Measurements from ENCODE around the gene HK1. TPM values are rescaled to one million over a fixed set of nuclear protein-coding genes. Genes with fewer than 3 reads are reported as not detected.

HK1 gene
- total and polyA plus RNA-seq, 4 donors: 1.8 to 166 (median 7.4) TPM

- H3K4me1 ChIP-seq (ENCODE audit: control insufficient read depth in 4 of 4, insufficient read depth in 4 of 4, low read length in 3 of 4): peaks cover 4 to 10% (median 5%) of the 10 kb centered on the region in 4 donors
- peaks cover 0 to 2% (median 0%) of the 10 kb centered on the region in 4 donors for H3K36me3 ChIP-seq (ENCODE audit: control insufficient read depth in 4 of 4, insufficient read depth in 3 of 4, low read depth in 1 of 4, low read length in 3 of 4)
- no peak for DNase-seq (ENCODE audit: low spot score)
- no peak overlapping the region for H3K4me3 ChIP-seq (ENCODE audit: low read depth in 1 of 3, low read length in 3 of 3)
- H3K9ac ChIP-seq (ENCODE audit: low read depth in 1 of 2, low read length in 2 of 2): no peak overlapping the region
- no peak overlapping the region for H3K27ac ChIP-seq (ENCODE audit: low read depth in 1 of 2, low read length in 2 of 2)
- no peaks in the 10 kb centered on the region for H3K27me3 ChIP-seq (ENCODE audit: control insufficient read depth in 4 of 4, insufficient read depth in 4 of 4, low read length in 3 of 4)
- WGBS: 89% methylated on average over 5 of the region's 5 CpGs
- no peaks in the 10 kb centered on the region for H3K9me3 ChIP-seq (ENCODE audit: control insufficient read depth in 4 of 4, low read length in 3 of 4)
- TF ChIP-seq HNF4G (IDR thresholded peaks at IDR 0.05) (no peak), SP1 (IDR thresholded peaks at IDR 0.05) (no peak), TAF1 (conservative IDR thresholded peaks at IDR 0.05) (no peak), EGR1 (IDR thresholded peaks at IDR 0.05; ENCODE audit: low read depth in 2 of 2) (no peak), GABPA (IDR thresholded peaks at IDR 0.05 in 1 of 2, conservative IDR thresholded peaks at IDR 0.05 in 1 of 2) (no peak)
Observed at GRCh38 chr10:69363666-69364065, 85.4 kb downstream of the HK1 start.

- H3K27ac ChIP-seq (ENCODE audit: low read depth in 1 of 2, low read length in 2 of 2): no peak overlapping the region
- H3K27me3 ChIP-seq (ENCODE audit: control insufficient read depth in 4 of 4, insufficient read depth in 4 of 4, low read length in 3 of 4): no peaks in the 10 kb centered on the region
- H3K4me1 ChIP-seq (ENCODE audit: control insufficient read depth in 4 of 4, insufficient read depth in 4 of 4, low read length in 3 of 4): peaks cover 4 to 10% (median 5%) of the 10 kb centered on the region in 4 donors
- H3K4me3 ChIP-seq (ENCODE audit: low read depth in 1 of 3, low read length in 3 of 3): no peak overlapping the region
- H3K36me3 ChIP-seq (ENCODE audit: control insufficient read depth in 4 of 4, insufficient read depth in 3 of 4, low read depth in 1 of 4, low read length in 3 of 4): peaks cover 0 to 2% (median under 1%) of the 10 kb centered on the region in 4 donors
- H3K9me3 ChIP-seq (ENCODE audit: control insufficient read depth in 4 of 4, low read length in 3 of 4): no peaks in the 10 kb centered on the region
- no peak for DNase-seq (ENCODE audit: low spot score)
- 92% methylated on average over 9 of the region's 9 CpGs for WGBS
- H3K9ac ChIP-seq (ENCODE audit: low read depth in 1 of 2, low read length in 2 of 2): no peak overlapping the region
- TF ChIP-seq TAF1 (conservative IDR thresholded peaks at IDR 0.05) (no peak), FOXA2 (IDR thresholded peaks at IDR 0.05) (no peak), ZBTB33 (IDR thresholded peaks at IDR 0.05) (no peak), SP1 (IDR thresholded peaks at IDR 0.05) (no peak), ATF3 (IDR thresholded peaks at IDR 0.05) (no peak), HNF4A (conservative IDR thresholded peaks at IDR 0.05) (no peak), REST (IDR thresholded peaks at IDR 0.05) (no peak), MAX (IDR thresholded peaks at IDR 0.05) (no peak), RAD21 (IDR thresholded peaks at IDR 0.05) (no peak), YY1 (IDR thresholded peaks at IDR 0.05) (no peak), CTCF (IDR thresholded peaks at IDR 0.05; ENCODE audit: low read depth, low read length, missing input control) (no peak), NR2F2 (IDR thresholded peaks at IDR 0.05) (no peak), JUND (IDR thresholded peaks at IDR 0.05) (no peak), EGR1 (IDR thresholded peaks at IDR 0.05; ENCODE audit: low read depth in 2 of 2) (no peak), GABPA (IDR thresholded peaks at IDR 0.05 in 1 of 2, conservative IDR thresholded peaks at IDR 0.05 in 1 of 2) (no peak), FOXA1 (IDR thresholded peaks at IDR 0.05) (no peak), RXRA (IDR thresholded peaks at IDR 0.05) (no peak), HNF4G (IDR thresholded peaks at IDR 0.05) (no peak)
Observed at GRCh38 chr10:69364232-69364940, 86.1 kb downstream of the HK1 start.

Data from liver (tissue), 9 donors.